Right lobe of liver (tissue), 4 donors: Measurements from ENCODE around the gene MAGI1.

ENCODE experiments used
- POLR2A ChIP-seq: fragments of 450-650 bp; IDR thresholded peaks from one replicate; pipeline ENCODE4 v1.6.1; 2017; ENCODE audit warnings: antibody characterized with exemption, mild to moderate bottlenecking
- TF ChIP-seq, protein P1 (sequence below), 4 donors: fragments of 200-600 bp in 3 of 4; fragments of 450-650 bp in 1 of 4; IDR thresholded peaks; one replicate each; pipeline versions ENCODE4 v1.5.1 to v1.8.0; 2016 to 2022; ENCODE audit warnings: antibody characterized with exemption in 4 of 4, mild to moderate bottlenecking in 2 of 4
- donor health status: DM: no; HTN: no; CAD: no.
- donor health status: DM: no; HTN: no; CAD: no.
- donor health status: DM: no; HTN: yes; CAD: no.

DNA sequence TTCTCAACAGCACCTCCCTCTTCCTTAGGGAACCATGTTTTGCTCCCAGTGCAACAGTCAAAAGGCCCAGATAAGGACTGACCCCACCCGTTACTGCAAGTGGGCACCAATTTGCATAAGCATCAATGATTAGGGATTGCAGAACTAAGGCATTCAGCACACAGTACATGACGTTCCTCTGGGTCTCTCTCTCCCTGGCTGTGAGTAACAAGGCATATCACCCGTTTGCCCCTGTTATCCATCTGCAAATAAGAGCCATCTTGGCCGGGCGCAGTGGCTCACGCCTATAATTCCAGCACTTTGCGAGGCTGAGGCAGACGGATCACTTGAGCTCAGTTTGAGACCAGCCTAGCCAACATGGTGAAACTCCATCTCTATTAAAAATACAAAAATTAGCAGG is 18.8 kb downstream of the MAGI1 start:
- TF ChIP-seq, protein P1, sequence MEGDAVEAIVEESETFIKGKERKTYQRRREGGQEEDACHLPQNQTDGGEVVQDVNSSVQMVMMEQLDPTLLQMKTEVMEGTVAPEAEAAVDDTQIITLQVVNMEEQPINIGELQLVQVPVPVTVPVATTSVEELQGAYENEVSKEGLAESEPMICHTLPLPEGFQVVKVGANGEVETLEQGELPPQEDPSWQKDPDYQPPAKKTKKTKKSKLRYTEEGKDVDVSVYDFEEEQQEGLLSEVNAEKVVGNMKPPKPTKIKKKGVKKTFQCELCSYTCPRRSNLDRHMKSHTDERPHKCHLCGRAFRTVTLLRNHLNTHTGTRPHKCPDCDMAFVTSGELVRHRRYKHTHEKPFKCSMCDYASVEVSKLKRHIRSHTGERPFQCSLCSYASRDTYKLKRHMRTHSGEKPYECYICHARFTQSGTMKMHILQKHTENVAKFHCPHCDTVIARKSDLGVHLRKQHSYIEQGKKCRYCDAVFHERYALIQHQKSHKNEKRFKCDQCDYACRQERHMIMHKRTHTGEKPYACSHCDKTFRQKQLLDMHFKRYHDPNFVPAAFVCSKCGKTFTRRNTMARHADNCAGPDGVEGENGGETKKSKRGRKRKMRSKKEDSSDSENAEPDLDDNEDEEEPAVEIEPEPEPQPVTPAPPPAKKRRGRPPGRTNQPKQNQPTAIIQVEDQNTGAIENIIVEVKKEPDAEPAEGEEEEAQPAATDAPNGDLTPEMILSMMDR (IDR thresholded peaks at IDR 0.05): no peak
- TF ChIP-seq POLR2A: no peak
